GM19099 (cell line): Measurements from ENCODE around the gene NTN5.

Source experiments
- POLR2A ChIP-seq: IDR thresholded peaks from 3 replicates; pipeline ENCODE4 v1.6.1; 2011; ENCODE audit warnings: low read depth; ENCODE audit not compliant: insufficient read length; ENCODE audit errors: extremely low read depth

NTN5 gene

DNA sequence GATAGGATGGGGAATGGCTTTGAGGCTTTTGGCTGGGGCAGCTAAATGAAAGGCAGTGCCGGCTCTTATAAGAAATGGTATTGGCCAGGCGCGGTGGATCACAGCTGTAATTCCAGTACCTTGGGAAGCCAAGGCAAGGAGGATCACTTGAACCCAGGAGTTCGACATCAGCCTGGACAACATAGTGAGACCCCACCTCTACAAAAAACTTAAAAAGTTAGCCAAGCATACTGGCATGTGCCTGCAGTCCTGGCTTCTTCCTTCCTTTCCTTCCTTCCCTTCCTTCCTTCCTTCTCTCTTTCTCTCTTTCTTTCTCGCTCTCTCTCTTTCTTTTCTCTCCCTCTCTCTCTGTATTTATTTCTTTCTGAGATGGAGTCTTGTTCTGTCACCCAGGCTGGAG, 30.0 kb downstream of the NTN5 start:
- no peak for TF ChIP-seq POLR2A

DNA sequence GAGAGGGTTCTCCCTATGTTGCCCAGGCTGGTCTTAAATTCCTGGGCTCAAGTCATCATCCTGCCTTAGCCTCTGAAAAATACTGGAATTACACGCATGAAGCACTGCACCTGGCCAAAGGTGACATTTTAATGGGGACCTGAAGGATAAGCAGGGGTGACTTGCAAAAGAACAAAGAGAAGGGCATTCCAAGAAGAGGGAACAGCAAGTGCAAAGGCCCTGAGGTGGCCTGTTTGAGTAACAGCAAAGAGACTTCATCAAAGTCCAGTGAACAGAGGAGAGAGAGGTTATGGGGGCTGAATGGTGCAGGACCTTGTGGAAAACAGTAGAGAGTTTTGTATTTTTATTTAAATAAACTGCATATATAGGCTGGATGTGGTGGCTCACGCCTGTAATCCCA, 31.0 kb downstream of the NTN5 start:
- no peak for TF ChIP-seq POLR2A

DNA sequence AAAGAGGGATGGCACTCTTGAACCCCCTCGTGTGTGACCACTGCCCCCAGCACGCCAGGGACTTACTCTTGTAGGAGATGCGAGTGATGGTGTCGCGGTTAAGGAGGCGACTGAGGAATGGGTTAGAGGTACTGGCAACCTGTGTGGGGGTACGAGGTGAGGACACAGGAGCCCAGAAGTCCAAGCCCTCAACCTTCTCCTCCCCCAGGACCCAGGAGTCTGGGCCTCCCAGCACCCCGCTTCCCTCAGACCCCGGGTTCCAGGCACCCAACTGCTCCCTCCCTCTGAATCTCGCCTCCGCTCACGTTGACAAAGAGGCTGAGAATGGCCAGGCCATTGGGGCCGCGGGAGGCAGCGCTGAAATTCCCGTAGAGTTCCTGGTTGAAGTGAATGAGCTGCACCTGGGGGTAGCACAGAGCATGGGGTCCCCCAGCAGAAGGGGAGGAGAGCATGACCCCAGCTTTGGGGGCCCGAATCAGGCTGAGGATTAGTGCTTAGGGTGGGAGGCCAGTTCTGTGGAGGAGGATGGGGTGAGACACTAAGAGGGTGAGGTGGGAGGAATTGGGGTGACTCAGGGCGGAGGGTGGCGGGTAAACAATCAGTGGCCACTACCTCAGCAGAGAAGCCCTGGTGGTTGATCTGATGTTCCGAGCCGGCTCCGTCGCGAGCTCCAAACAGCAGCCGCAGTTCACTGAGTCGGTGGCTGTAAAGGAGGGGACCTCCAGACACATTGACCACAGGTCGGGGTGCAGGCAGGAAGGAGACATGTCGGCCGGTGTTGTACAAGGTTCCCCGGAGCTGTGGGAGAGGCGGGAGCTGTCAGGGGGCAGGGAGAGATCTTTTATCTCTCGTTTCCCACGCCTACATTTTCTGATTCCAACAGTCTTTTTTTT, 33.1 kb downstream of the NTN5 start:
- no peak for TF ChIP-seq POLR2A

DNA sequence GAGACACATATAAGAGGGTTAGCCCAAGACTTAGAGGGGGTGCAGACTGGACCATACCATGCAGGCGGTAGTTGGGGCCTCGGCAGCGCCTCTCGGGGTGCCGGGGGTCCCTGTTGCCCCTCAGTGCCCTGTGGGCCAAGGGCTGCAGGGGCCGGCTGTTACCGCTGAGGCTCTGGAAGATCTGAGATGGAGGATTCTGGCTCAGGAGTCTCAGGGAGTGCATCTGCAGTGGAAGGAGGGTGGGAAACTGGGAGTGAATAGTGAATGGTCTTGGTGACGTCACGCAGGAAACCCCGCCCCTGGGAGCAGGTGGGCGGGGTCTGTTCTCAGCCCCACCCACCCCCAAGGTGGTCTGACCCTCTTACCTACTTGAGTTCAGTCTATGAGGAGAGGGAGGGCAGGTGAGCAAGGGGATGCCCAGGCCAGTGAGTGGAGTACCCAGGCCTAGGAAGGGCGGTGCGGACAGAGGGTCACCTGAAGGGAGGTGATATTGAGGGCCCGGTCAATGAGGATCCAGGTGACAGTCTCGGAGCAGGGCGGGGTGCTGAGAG, 33.9 kb downstream of the NTN5 start:
- TF ChIP-seq POLR2A: no peak

DNA sequence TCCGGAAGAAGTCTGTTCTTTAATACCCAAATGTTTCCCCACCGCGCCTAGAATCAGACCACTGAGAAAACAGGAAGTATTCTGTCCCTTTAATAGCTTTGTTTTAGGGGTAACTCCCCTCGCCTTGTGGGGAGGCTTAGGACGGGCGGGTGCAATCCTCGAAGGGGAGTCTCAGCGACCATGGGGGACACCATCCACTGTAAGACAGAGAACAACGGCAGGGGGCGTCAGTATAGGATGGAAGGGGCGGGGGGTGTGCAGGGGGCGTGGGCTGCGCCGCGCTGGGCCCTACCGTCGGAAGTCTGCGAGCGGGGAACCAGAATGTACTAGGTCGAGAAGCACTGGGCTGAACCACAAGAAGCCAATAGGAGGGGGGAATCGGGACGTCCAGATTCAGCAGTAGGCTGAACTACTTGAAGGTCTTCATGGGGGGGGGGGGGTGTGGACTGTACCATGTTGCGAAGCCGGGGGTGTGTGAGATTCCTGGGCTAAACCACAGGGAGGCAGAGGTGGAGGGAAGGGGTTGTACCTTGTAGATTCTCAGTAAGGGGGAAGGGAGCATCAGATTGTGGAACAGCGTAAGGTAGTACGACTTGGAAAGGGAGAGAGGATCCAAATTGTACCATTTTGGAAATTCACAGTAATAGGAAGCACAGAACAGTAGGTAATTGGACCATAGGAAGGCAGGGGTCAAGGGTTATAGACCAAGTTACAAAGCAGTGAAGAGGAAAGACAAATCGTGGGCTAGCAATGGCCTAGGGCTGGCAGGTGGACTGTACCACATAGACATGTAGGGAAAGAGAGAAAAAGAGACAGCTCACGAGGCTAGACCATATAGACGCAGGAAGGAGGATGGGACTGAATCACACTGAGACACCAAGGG, 34.6 kb downstream of the NTN5 start:
- peak; percentile 56 for TF ChIP-seq POLR2A

DNA sequence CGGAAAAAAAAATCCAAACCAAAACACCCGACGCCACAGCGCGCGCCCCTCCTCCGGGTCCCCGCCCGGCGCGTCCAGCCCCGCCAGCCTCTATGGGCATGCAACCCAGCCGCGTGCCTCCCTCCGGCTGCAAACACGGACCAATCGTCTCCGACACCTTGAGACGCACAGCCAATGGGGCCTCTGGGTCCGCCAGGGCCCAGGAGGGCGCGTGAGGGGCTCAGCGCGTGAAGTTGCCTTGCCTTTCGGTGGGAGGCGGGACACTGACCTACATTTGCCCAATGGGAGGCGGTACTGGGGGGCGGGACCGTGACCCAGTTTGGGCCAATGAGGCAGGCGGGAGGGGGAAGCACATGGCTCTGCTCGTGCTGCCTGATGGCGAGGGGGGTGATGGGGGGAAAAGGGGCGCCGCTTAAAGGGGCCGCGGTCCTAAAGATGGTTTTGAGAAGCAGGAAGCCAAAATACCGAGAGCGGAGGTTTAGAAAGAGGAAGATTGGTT, 35.3 kb downstream of the NTN5 start:
- TF ChIP-seq POLR2A: no peak

DNA sequence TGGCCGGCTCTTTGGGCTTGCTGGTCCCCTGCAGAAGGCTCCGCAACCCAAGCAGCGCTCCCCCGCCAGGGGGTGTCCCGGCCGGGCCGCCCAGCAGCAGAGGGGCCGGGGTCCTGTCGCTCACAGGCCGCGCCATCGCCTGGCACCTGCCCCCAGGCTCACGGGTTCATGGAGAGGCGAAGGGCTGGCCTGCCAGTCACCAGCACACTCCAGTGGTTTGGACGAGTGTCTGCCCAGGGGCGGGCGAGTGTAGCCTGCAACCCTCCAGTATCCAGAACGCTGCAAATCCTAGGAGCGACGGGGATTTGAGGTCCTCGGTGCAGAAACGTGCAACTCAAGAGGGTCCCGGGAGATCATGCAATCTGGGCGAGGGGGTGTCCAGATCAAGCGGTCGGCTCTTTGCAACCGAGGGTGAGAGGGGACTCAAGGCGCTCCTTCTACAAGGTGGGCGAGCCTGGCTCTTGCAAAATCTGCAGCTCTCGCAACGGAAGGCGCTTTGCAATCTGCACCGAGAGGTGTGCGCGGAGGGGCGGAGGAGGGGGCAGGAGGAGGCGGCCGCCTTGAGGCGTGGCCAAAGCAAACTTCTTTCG, 35.9 kb downstream of the NTN5 start, which contains the start of gene DBP:
Gene DBP (minus strand): TSS at position 521 of the 590 bp plus-strand sequence. CDS start 385 bp downstream, at position 136.
- TF ChIP-seq POLR2A: peak; percentile 45

DNA sequence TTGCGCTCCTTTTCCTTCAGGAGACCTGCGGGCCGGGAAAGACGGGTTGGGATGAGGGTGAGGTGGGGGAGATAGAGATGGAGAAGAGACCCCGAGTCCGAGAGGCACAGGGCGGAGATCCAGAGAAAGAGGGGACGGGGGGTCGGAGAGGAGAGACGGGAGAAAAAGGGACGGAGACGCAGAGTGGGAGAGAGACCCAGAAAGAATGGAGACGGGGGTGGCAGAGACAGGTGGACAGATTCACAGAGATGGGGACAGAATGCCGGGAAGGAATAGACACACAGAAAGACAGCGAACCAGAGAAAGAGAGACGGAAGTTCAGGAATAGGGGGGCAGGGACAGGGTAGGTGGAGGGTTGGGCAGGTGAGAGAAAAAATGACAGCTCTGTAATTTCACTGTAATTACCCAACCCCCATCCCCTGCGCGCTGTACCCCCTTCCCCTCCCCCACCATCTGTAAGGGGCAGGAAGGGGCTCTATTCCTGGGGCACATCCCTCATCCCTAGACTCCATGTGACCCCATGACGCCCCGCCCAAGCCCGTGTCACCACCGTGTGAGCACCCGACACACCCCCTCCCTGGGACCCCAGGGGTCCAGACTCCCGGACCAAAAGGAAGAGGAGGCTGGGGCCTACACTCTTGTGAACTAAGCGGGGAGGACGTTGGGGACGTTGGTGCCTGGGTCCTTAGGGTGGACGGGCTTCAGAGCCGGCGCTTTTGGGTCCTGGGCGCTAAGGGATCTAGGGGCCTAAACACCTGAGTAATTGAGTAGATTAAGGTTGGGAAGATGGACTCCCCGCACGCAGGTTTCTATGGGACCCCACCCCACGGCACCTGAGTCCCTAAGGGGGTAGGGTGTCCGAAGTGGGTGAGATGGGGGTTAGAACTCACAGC, 36.6 kb downstream of the NTN5 start:
- TF ChIP-seq POLR2A: no peak

DNA sequence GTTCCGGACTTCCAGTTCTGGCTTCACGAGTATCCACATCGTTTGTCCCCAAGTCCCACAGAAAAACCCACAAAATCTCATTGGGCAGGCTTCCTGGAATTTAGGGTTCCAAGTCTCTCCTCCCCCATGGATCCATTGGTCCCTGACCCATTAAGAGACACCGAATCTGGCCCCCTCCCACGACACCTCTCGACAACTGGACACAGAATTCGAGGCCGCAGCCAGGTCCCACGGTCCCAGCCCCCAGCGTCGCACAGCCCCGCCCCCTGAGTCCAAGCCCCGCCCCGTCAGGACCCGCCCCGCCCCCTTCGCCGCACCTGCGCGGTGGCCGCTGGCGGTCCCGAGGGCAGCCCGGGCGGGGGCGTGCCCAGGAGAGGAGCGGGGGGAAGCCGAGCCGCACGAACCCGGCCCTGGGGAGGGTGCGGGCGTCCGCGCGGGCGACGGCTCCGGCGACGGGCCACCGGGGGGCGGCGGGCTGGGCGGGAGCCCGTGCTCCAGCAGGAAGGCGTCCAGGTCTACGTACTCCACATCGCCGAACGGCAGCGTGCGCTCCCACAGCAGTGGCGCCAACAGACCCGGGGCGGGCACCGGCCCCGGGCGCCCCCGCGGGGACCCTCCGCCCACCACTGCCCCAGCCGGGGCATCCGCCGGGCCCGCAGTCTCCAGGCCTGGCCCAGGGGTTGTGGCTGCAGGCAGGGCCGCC, 37.4 kb downstream of the NTN5 start:
- TF ChIP-seq POLR2A: peak; percentile 52

DNA sequence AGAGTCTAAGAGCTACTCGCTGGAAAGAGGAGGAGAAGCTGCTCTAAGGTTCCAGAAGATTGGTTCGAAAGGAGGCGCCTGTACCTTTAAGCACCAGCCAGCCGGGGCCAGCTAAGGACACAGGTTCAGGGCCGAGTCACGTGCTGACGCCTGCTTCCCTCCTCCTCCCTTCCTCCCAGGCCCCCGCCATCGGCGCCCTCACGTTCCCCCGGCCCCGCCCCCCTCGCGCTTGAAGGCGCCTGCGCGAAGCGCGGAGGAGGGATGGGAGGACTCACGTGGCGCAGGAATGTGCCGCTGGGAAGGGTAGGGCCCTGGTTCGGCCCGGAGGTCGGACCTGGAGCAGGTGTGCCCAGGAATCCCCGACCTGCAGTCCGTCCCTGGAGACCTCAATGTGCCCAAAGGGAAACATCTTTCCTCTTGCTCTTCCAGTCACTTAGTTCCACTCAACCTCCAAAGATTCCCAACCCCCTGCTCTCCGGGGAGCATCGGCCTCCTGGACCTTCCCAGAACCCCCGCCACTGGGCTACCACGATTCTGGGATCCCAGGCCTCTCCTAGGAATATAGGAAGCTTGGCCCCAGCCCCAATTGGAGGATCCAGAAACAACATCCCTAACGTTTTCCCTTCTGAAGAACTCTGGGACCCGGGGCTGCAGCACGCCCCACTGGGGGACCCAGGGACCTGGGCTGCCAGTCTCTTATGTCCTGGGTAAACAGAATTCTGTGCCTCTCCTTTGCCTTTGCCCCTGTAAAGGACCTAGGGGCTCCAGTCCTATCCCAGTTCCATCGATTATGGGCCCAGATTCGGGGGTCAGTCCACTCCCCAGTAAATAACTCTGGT, 38.2 kb downstream of the NTN5 start:
- peak; percentile 62 for TF ChIP-seq POLR2A

DNA sequence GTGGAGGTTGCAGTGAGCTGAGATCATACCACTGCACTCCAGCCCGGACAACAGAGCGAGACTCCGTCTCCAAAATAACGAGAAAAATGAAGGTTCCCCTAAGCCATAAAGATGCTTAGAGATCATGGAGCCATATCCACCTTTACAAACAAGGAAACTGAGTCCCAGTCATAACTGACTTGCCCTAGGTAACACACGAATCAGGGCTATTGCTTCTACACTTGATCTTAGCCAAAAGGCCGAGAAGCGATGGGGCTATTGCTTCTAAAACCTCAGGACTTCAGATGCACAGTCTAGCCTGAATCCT, 38.8 kb downstream of the NTN5 start:
- no peak for TF ChIP-seq POLR2A

DNA sequence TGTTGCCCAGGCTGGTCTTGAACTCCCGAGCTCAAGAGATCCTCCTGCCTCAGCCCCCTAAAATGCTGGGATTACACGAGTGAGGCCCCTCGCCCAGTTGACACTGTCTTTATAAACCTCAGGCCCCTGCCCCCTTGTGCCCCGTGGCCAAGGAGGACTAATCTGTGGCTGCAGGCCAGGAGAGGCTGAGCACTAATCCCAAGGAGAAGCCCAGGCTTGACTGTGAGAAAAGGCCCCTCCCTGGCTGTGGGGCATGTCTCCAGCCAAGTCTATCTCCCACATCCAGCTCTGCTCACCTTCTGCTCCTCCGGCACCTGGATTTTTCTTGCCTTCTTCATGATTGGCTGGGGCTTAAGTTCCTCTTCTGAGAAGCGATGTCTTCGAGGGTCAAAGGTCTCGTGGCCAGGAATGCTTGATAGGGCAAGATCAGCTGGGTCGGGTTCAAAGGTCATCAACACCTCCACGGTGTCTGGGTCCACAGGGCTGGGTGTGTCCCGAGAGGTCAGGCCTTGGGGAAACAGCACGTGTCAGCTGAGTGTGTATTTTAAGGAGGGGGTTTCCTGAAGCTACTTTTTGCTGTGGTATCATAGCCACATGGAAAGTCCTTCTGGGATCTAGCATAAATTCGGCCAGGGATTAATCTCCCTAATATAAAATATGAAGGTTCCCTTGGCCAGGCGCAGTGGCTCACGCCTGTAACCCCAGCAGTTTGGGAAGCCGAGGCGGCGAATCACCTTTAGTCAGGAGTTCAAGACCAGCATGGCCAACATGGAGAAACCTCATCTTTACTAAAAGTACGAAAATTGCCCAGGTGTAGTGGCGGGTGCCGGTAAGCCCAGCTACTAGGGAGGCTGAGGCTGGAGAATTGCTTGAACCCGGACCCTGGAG, 39.4 kb downstream of the NTN5 start:
- TF ChIP-seq POLR2A: no peak
